H9 (cell line): ENCODE data around the gene EIF1AY. TPM values are rescaled to one million over a fixed set of nuclear protein-coding genes. Genes with fewer than 3 reads are reported as not detected.

Experiments
- DNase-seq: peaks from one replicate; pipeline ENCODE4 v3.0.0-alpha.2; 2017
- H2AFZ ChIP-seq: one replicate; pipeline ENCODE4 v1.6.1; 2013; ENCODE audit warnings: mild to moderate bottlenecking, low read length, control low read depth, moderate library complexity
- H2AK5ac ChIP-seq: 2 replicates; pipeline ENCODE4 v1.6.1; 2013; ENCODE audit warnings: low read length, control low read depth, mixed read lengths; ENCODE audit not compliant: insufficient read length
- H2BK120ac ChIP-seq: one replicate; pipeline ENCODE4 v1.6.1; 2013; ENCODE audit warnings: low read depth, mild to moderate bottlenecking, low read length, control low read depth, inconsistent platforms; ENCODE audit not compliant: poor library complexity, severe bottlenecking
- H2BK12ac ChIP-seq: 2 replicates; pipeline ENCODE4 v1.6.1; 2013; ENCODE audit warnings: low read length, control low read depth, mixed read lengths, low read depth; ENCODE audit not compliant: insufficient read length
- H2BK15ac ChIP-seq: 2 replicates; pipeline ENCODE4 v1.6.1; 2013; ENCODE audit warnings: low read depth, low read length, control low read depth
- H2BK20ac ChIP-seq: one replicate; pipeline ENCODE4 v1.6.1; 2013; ENCODE audit warnings: low read depth, mild to moderate bottlenecking, low read length, control low read depth, inconsistent platforms; ENCODE audit not compliant: poor library complexity, severe bottlenecking
- H2BK5ac ChIP-seq: 2 replicates; pipeline ENCODE4 v1.6.1; 2013; ENCODE audit warnings: low read length, control low read depth, mixed read lengths; ENCODE audit not compliant: insufficient read length
- H3K14ac ChIP-seq: 2 replicates; pipeline ENCODE4 v1.6.1; 2013; ENCODE audit warnings: low read length, control low read depth; ENCODE audit not compliant: insufficient read depth
- H3K18ac ChIP-seq: 2 replicates; pipeline ENCODE4 v1.6.1; 2013; ENCODE audit warnings: low read depth, mild to moderate bottlenecking, mixed read lengths, low read length, control low read depth; ENCODE audit not compliant: insufficient read length
- H3K23ac ChIP-seq: 2 replicates; pipeline ENCODE4 v1.6.1; 2013; ENCODE audit warnings: low read length, control low read depth, mixed read lengths, low read depth; ENCODE audit not compliant: insufficient read length
- H3K23me2 ChIP-seq: 2 replicates; pipeline ENCODE4 v1.6.1; 2013; ENCODE audit warnings: low read depth, mild to moderate bottlenecking, mixed read lengths, low read length, control low read depth; ENCODE audit not compliant: insufficient read length, poor library complexity, severe bottlenecking
- H3K27ac ChIP-seq: 2 replicates; pipeline ENCODE4 v1.5.1; 2013; ENCODE audit warnings: low read length, control low read depth, mixed read lengths, low read depth; ENCODE audit not compliant: insufficient read length
- H3K27me3 ChIP-seq: 2 replicates; pipeline ENCODE4 v1.6.1; 2013; ENCODE audit warnings: low read length, control low read depth, inconsistent platforms; ENCODE audit not compliant: insufficient read depth
- H3K4ac ChIP-seq: 2 replicates; pipeline ENCODE4 v1.6.1; 2013; ENCODE audit warnings: low read depth, mild to moderate bottlenecking, control low read depth, inconsistent platforms, low read length, moderate library complexity
- H3K4me1 ChIP-seq: 2 replicates; pipeline ENCODE4 v1.6.1; 2013; ENCODE audit warnings: low read length, control low read depth, inconsistent platforms; ENCODE audit not compliant: insufficient read depth
- H3K4me2 ChIP-seq: 2 replicates; pipeline ENCODE4 v1.6.1; 2013; ENCODE audit warnings: low read length, control low read depth, mixed read lengths; ENCODE audit not compliant: insufficient read length, insufficient read depth
- H3K56ac ChIP-seq: 2 replicates; pipeline ENCODE4 v1.6.1; 2013; ENCODE audit warnings: low read depth, mild to moderate bottlenecking, mixed read lengths, low read length, control low read depth; ENCODE audit not compliant: insufficient read length
- H3K79me1 ChIP-seq: 2 replicates; pipeline ENCODE4 v1.6.1; 2013; ENCODE audit warnings: low read depth, mild to moderate bottlenecking, moderate library complexity, low read length, control low read depth, inconsistent platforms; ENCODE audit not compliant: insufficient read depth, poor library complexity, severe bottlenecking
- H3K79me2 ChIP-seq: 2 replicates; pipeline ENCODE4 v1.6.1; 2013; ENCODE audit warnings: low read length, control low read depth, inconsistent platforms; ENCODE audit not compliant: insufficient read depth
- H3K9ac ChIP-seq: 2 replicates; pipeline ENCODE4 v1.6.1; 2013; ENCODE audit warnings: low read length, control low read depth, mixed read lengths; ENCODE audit not compliant: insufficient read length; ENCODE audit errors: extremely low read depth
- H3K9me3 ChIP-seq: one replicate; pipeline ENCODE4 v1.6.1; 2013; ENCODE audit warnings: low read depth, low read length, inconsistent platforms; ENCODE audit not compliant: control insufficient read depth
- H3T11ph ChIP-seq: one replicate; pipeline ENCODE4 v1.6.1; 2013; ENCODE audit warnings: mild to moderate bottlenecking, low read length, control low read depth, inconsistent platforms
- H4K20me1 ChIP-seq: one replicate; pipeline ENCODE4 v1.6.1; 2013; ENCODE audit not compliant: control insufficient read depth, insufficient read length, insufficient read depth
- H4K5ac ChIP-seq: 2 replicates; pipeline ENCODE4 v1.6.1; 2013; ENCODE audit warnings: low read depth, mild to moderate bottlenecking, mixed read lengths, low read length, control low read depth; ENCODE audit not compliant: insufficient read length
- H4K8ac ChIP-seq: replicated peaks from 2 replicates; pipeline ENCODE4 v1.6.1; 2013; ENCODE audit warnings: low read length, control low read depth, mixed read lengths, low read depth; ENCODE audit not compliant: insufficient read length
- H4K91ac ChIP-seq: 2 replicates; pipeline ENCODE4 v1.6.1; 2013; ENCODE audit warnings: low read depth, mild to moderate bottlenecking, moderate library complexity, mixed read lengths, low read length, control low read depth; ENCODE audit not compliant: insufficient read length
- H3K27ac Mint-ChIP-seq, 3 experiments: 2 replicates in 2 of 3; 3 replicates in 1 of 3; pipeline ENCODE4 v1.8.0; 2020 to 2021; ENCODE audit warnings: mixed read lengths in 3 of 3, mild to moderate bottlenecking in 1 of 3, moderate library complexity in 1 of 3
- H3K27me3 Mint-ChIP-seq: 2 replicates; pipeline ENCODE4 v1.8.0; 2021; ENCODE audit warnings: low read depth, mild to moderate bottlenecking, moderate library complexity, mixed read lengths
- H3K36me3 Mint-ChIP-seq, 3 experiments: 2 replicates in 2 of 3; 3 replicates in 1 of 3; pipeline ENCODE4 v1.8.0; 2020 to 2021; ENCODE audit warnings: low read depth in 3 of 3, mixed read lengths in 3 of 3; ENCODE audit not compliant: insufficient read depth in 1 of 3
- H3K4me1 Mint-ChIP-seq, 2 experiments: 2 replicates each; pipeline ENCODE4 v1.8.0; 2020; ENCODE audit warnings: mixed read lengths in 2 of 2
- H3K4me3 Mint-ChIP-seq, 2 experiments: 2 replicates in 1 of 2; 3 replicates in 1 of 2; pipeline ENCODE4 v1.8.0; 2020 to 2021; ENCODE audit warnings: mild to moderate bottlenecking in 2 of 2, mixed read lengths in 2 of 2, moderate library complexity in 1 of 2
- H3K9me3 Mint-ChIP-seq, 2 experiments: 2 replicates in 1 of 2; 3 replicates in 1 of 2; pipeline ENCODE4 v1.8.0; 2020; ENCODE audit warnings: mild to moderate bottlenecking in 2 of 2, mixed read lengths in 2 of 2, moderate library complexity in 1 of 2
- CTCF ChIP-seq: fragments of 200-600 bp; sonication (generic); conservative IDR thresholded peaks from 3 replicates; pipeline ENCODE4 v1.8.0; 2021; ENCODE audit warnings: antibody characterized with exemption, mild to moderate bottlenecking
- WGBS: extraction: QIAGEN DNeasy Blood & Tissue Kit; methylation state at CpG from one replicate; pipeline ENCODE4 v1.1.7; 2013; ENCODE audit warnings: missing lambda C conversion rate, low lambda C conversion rate, mixed read lengths; ENCODE audit not compliant: insufficient read length; ENCODE audit errors: extremely low coverage; 5-methylcytosine and 5-hydroxymethylcytosine counted together
- total RNA-seq: library from RNA; stranded (reverse); gene quantifications from 2 replicates; pipeline ENCODE4 v1.2.1, GENCODE V29; 2021

The EIF1AY gene
- total RNA-seq, 1 experiment from 2014 or later: not detected

DNA sequence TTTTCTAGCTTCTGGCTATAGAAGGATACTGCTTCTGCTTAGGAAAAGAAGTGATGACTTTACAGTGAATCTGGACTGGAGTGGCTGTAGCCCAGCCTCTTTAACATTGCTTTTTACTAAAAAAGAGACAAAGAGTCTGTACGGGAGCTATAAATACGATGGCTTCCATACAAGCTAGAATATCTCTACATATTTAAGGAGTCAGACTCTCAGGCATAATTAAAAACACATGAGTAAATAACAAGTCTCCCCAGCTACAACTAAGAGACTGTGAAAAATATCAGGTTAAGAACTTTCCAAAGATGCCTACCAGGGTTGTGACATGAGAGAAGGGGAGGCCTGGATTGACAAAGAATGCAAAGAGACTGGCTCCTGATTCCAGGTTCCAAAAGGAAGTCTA lies 19.8 kb upstream of the EIF1AY start:
- no peaks in the 10 kb centered on the region for H3K79me1 ChIP-seq
- no peaks in the 10 kb centered on the region for H4K20me1 ChIP-seq
- no peaks in the 10 kb centered on the region for H3K9me3 ChIP-seq
- H2BK12ac ChIP-seq: no peak overlapping the region
- H3K4me2 ChIP-seq: no peak overlapping the region
- no peak overlapping the region for H4K5ac ChIP-seq
- H3K56ac ChIP-seq: no peak overlapping the region
- no peak overlapping the region for H4K8ac ChIP-seq
- no peak overlapping the region for H2AK5ac ChIP-seq
- no peak for DNase-seq
- no peak overlapping the region for H3K4ac ChIP-seq
- no peak overlapping the region for H2AFZ ChIP-seq
- H3K27me3 ChIP-seq: no peaks in the 10 kb centered on the region
- no peak for TF ChIP-seq CTCF
- no peaks in the 10 kb centered on the region for H3K79me2 ChIP-seq
- no peak overlapping the region for H3K9ac ChIP-seq
- H3K14ac ChIP-seq: no peak overlapping the region
- H3K4me1 Mint-ChIP-seq: no peaks in the 10 kb centered on the region
- H3K27ac ChIP-seq: no peak overlapping the region
- no peak overlapping the region for H2BK15ac ChIP-seq
- H3K27me3 Mint-ChIP-seq: no peaks in the 10 kb centered on the region
- H3K4me3 Mint-ChIP-seq: no peak overlapping the region
- H2BK120ac ChIP-seq: no peak overlapping the region
- no peak overlapping the region for H3K18ac ChIP-seq
- no peaks in the 10 kb centered on the region for H3K36me3 Mint-ChIP-seq
- no CpG with 5 or more reads among the region's 2 CpGs for WGBS
- no peak overlapping the region for H4K91ac ChIP-seq
- H3T11ph ChIP-seq: no peak overlapping the region
- H2BK5ac ChIP-seq: no peak overlapping the region
- no peak overlapping the region for H3K27ac Mint-ChIP-seq
- H3K9me3 Mint-ChIP-seq: no peaks in the 10 kb centered on the region
- no peak overlapping the region for H3K23ac ChIP-seq
- no peak overlapping the region for H2BK20ac ChIP-seq
- no peaks in the 10 kb centered on the region for H3K4me1 ChIP-seq
- no peaks in the 10 kb centered on the region for H3K23me2 ChIP-seq
